Right atrium auricular region (tissue), 2 donors: ENCODE data around the gene ASCL2. TPM values are rescaled to one million over a fixed set of nuclear protein-coding genes. Genes with fewer than 3 reads are reported as not detected.

Experiments
- DNase-seq: peaks from one replicate; pipeline ENCODE4 v3.0.0-alpha.2; 2019; ENCODE audit warnings: low spot score
- H3K27ac ChIP-seq, 2 donors: fragments of 200-600 bp; sonication (generic); 1 replicate in 1 of 2; 2 replicates in 1 of 2; pipeline ENCODE4 v1.5.1; 2016 to 2019
- H3K27me3 ChIP-seq, 2 donors: fragments of 200-600 bp; sonication (generic); one replicate each; pipeline versions ENCODE4 v1.5.1 to v1.6.0; 2017 to 2019
- H3K36me3 ChIP-seq: fragments of 200-600 bp; sonication (generic); one replicate; pipeline ENCODE4 v1.5.1; 2016
- H3K4me1 ChIP-seq, 2 donors: fragments of 200-600 bp; sonication (generic); one replicate each; pipeline versions ENCODE4 v1.5.1 to v1.6.0; 2017 to 2019
- H3K4me3 ChIP-seq, 2 donors: fragments of 200-600 bp; sonication (generic); 1 replicate in 1 of 2; 2 replicates in 1 of 2; pipeline ENCODE4 v1.5.1; 2017 to 2019; ENCODE audit warnings: mild to moderate bottlenecking in 1 of 2, moderate library complexity in 1 of 2
- H3K9me3 ChIP-seq, 2 donors: fragments of 200-600 bp; sonication (generic); one replicate each; pipeline ENCODE4 v1.5.1; 2019
- CTCF ChIP-seq, 2 donors: fragments of 200-600 bp; sonication (generic); IDR thresholded peaks; one replicate each; pipeline ENCODE4 v1.5.1; 2019; ENCODE audit warnings: antibody characterized with exemption in 2 of 2
- total RNA-seq, 2 donors: library from RNA; depleted of rRNA; stranded (reverse); fragments of >200 nt; gene quantifications; one replicate each; pipeline ENCODE4 v1.1.0, GENCODE V29; 2016

The ASCL2 gene
- total RNA-seq, 2 donors from 2014 or later: 0.51 TPM; not detected in 1

DNA sequence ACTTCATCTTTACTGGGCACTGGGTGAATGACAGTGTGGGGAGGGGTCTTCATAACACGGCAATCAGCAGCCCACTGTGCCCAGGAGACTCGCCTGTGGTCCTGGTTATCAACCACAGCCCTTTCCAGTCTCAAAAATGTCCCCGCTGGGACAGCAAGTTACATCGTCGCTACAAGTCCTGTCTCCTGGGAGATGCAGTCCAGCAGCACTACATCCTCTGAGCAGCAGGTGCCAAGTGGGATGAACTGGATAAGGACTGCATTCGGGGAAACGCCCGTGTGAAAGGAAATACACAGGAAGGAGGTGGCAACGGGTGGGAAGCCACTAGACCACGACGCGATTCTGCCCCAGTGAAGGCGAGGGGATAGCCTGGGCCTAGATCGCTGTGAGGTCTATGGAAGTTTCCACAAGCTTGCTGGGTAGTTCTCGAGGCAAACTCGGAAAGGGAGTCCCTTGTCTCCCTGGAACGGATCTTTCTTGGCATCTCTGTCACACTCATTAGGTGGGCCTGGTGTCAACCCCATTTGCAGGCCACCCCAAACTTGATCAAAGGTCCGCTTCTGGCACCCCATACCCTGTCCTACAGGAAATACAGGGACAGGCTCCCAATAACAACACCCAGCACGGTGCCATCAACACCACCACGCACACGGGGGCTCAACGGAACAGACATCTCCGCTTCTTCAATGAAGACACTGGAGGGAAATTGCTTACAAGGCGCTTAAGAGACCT, 4.4 kb downstream of the ASCL2 start:
- Histone ChIP-seq H3K36me3 (no peaks in the 10 kb centered on the region), H3K27ac (no peak overlapping the region), H3K4me1 (peaks cover 0 to 27% of the 10 kb centered on the region in 2 donors), H3K9me3 (no peaks in the 10 kb centered on the region), H3K27me3 (peaks cover 9 to 21% of the 10 kb centered on the region in 2 donors), H3K4me3 (no peak overlapping the region)
- peak; percentile 55 for DNase-seq
- no peak for TF ChIP-seq CTCF (IDR thresholded peaks at IDR 0.05)

DNA sequence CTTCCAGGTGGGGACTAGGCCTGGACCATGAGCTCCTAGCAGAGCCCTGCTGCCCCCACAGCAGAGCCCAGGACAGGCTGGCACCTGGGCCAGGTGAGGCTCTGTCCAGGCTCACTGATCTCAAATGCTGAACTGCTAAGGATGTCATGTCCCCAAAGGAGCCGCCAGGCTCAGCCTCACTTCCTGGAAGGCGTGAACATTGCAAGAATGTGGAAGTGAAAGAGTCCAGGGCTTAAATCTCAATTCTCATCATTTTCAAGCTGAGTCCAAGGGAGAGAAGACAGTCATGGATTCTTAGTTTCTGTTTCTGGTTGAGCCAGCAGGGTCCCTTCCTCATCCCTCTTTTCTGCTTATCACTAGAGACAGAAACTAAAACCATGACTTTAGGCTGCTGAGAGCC, 5.0 kb downstream of the ASCL2 start:
- H3K36me3 ChIP-seq: no peaks in the 10 kb centered on the region
- H3K4me1 ChIP-seq: peaks cover 0 to 21% of the 10 kb centered on the region in 2 donors
- H3K9me3 ChIP-seq: no peaks in the 10 kb centered on the region
- peak; percentile 58 for DNase-seq
- no peak overlapping the region for H3K4me3 ChIP-seq
- peaks cover 8 to 15% of the 10 kb centered on the region in 2 donors for H3K27me3 ChIP-seq
- TF ChIP-seq CTCF (IDR thresholded peaks at IDR 0.05): no peak
- H3K27ac ChIP-seq: no peak overlapping the region

- no peak for DNase-seq
- H3K27me3 ChIP-seq: peaks cover 6 to 8% of the 10 kb centered on the region in 2 donors
- no peak overlapping the region for H3K27ac ChIP-seq
- H3K4me1 ChIP-seq: peaks cover 0 to 12% of the 10 kb centered on the region in 2 donors
- H3K9me3 ChIP-seq: no peaks in the 10 kb centered on the region
- no peak for TF ChIP-seq CTCF (IDR thresholded peaks at IDR 0.05)
- H3K36me3 ChIP-seq: no peaks in the 10 kb centered on the region
- no peak overlapping the region for H3K4me3 ChIP-seq
Observed at GRCh38 chr11:2264366-2265053, 5.9 kb downstream of the ASCL2 start.

DNA sequence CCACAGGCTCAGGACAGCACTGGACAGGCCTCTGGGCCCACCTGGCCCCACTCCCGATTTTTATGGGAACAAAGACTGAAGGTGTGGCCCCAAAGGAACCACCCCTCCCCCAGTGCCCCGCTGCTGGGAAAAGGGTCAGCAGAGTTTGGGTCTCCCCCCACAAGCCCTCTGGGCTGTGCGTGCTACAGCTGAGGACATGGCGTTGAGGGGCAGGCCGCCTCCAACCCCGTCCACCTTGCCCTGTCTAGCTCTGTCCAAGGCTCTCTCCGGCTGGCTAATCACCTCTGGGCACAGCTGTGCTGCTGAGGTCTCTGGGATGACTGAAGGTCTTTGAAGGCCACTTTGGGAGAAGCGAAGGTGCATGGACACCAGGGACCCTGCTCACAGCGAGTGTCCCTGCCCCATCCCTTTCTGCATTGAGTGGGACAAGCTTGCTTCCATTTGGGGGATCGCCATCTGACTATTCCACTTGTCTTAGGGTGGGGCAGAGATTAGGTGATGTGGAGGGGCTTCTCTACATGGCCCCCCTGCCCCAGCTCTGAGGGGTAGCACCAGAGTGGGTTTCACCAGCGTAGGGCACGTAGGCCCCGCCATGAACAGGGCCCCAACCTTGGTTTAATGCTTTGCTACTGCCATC, 6.5 kb downstream of the ASCL2 start:
- Histone ChIP-seq H3K27me3 (peaks cover 2 to 6% of the 10 kb centered on the region in 2 donors), H3K27ac (no peak overlapping the region), H3K9me3 (no peaks in the 10 kb centered on the region), H3K4me3 (no peak overlapping the region), H3K36me3 (no peaks in the 10 kb centered on the region), H3K4me1 (peaks cover 0 to 5% of the 10 kb centered on the region in 2 donors)
- no peak for TF ChIP-seq CTCF (IDR thresholded peaks at IDR 0.05)
- peak; percentile 36 for DNase-seq

DNA sequence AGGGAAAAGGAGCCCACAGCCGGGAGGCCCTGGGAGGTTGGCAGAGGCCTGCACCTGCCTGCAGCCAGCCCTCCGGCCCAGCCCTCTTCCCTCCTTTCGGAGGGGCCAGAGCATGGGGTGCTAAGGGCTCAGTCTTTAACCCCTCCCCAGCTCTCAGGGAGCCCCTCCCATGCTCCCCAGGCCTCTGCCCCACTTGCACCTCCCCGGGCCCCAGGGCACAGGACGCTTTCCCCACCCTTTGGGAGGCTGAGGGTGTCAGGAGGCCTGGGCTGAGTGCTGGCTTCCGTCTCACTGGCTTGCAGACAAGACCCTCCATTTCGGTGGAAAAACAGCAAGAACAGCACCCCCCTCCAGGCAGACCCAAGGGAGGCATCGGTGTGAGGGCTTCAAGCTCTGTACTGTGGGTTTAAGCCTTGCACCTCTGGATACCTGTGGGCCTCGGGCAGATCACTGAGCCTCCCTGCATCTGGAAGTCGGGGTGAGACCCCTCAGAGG, 7.3 kb downstream of the ASCL2 start:
- Histone ChIP-seq H3K4me3 (no peak overlapping the region), H3K9me3 (no peaks in the 10 kb centered on the region), H3K27ac (no peak overlapping the region), H3K27me3 (peaks cover 0 to 2% of the 10 kb centered on the region in 2 donors), H3K4me1 (no peaks in the 10 kb centered on the region), H3K36me3 (no peaks in the 10 kb centered on the region)
- no peak for TF ChIP-seq CTCF (IDR thresholded peaks at IDR 0.05)
- no peak for DNase-seq
